Retinal pigment epithelial cell (primary cell): ENCODE measurements around the gene NDST1.
A peak's percentile ranks its signal among the peaks of the same experiment; 100 is the strongest.

ENCODE experiments used
- DNase-seq: peaks from one replicate; pipeline ENCODE4 v3.0.0-alpha.2; 2010; ENCODE audit warnings: low read depth
- H3K4me3 ChIP-seq: 2 replicates; pipeline ENCODE4 v1.5.1; 2011; ENCODE audit warnings: mild to moderate bottlenecking, low read length, control low read depth, moderate library complexity
- CTCF ChIP-seq: conservative IDR thresholded peaks from 2 replicates; pipeline ENCODE4 v1.5.1; 2011; ENCODE audit warnings: low read depth, low read length, control low read depth, inconsistent platforms

Gene NDST1

GRCh38 chr5:150559088-150559487 is 51.2 kb downstream of the NDST1 start:
- no peak for DNase-seq
- no peak for TF ChIP-seq CTCF
- H3K4me3 ChIP-seq: no peak overlapping the region

GRCh38 chr5:150559701-150560100 is 51.8 kb downstream of the NDST1 start:
- no peak overlapping the region for H3K4me3 ChIP-seq
- DNase-seq: no peak
- no peak for TF ChIP-seq CTCF

GRCh38 chr5:150560401-150561191 is 52.7 kb downstream of the NDST1 start:
- peak; percentile 84 for TF ChIP-seq CTCF
- DNase-seq: no peak
- no peak overlapping the region for H3K4me3 ChIP-seq

GRCh38 chr5:150561192-150561512 is 53.2 kb downstream of the NDST1 start:
- no peak for TF ChIP-seq CTCF
- DNase-seq: no peak
- H3K4me3 ChIP-seq: no peak overlapping the region

- TF ChIP-seq CTCF: no peak
- no peak for DNase-seq
- no peak overlapping the region for H3K4me3 ChIP-seq
These were observed 53.8 kb downstream of the NDST1 start for GRCh38 chr5:150561571-150562275.

GRCh38 chr5:150562832-150563231 is 54.9 kb downstream of the NDST1 start:
- H3K4me3 ChIP-seq: no peak overlapping the region
- no peak for DNase-seq
- TF ChIP-seq CTCF: peak; percentile 63

GRCh38 chr5:150565868-150566267 is 57.9 kb downstream of the NDST1 start:
- H3K4me3 ChIP-seq: no peak overlapping the region
- TF ChIP-seq CTCF: no peak
- DNase-seq: no peak
